HEK293 (cell line): Measurements from ENCODE around the gene BMF.
"Not testable (repeated sequence)": the region's sequence is repeated elsewhere in the genome, so short reads cannot be mapped to it uniquely, and the experiment has no call there.

Source experiments
- CTCF ChIA-PET: fragments of 350-600 bp; formaldehyde crosslinking; extraction: SDS; loops from one replicate; lab custom pipeline; 2021; ENCODE audit warnings: antibody characterized with exemption; lab: Yijun Ruan, JAX
- POLR2A ChIA-PET: fragments of 300-600 bp; formaldehyde crosslinking; extraction: SDS; loops from one replicate; lab custom pipeline; 2020; ENCODE audit warnings: antibody characterized with exemption, inconsistent platforms; lab: Yijun Ruan, JAX
- H3K27ac ChIP-seq: fragments of 200-500 bp; sonication (Bioruptor generic); 2 replicates; pipeline ENCODE4 v1.5.1; 2014; ENCODE audit warnings: low read depth, low read length, control low read depth, inconsistent platforms; ENCODE audit errors: extremely low read depth
- H3K36me3 ChIP-seq, 2 experiments: fragments of 200-500 bp in 1 of 2; sonication (Bioruptor generic) in 1 of 2; 1 replicate in 1 of 2; 2 replicates in 1 of 2; pipeline ENCODE4 v1.5.1; 2014 to 2017; ENCODE audit warnings: inconsistent platforms in 2 of 2, low read length in 2 of 2; ENCODE audit not compliant: control insufficient read depth in 2 of 2, insufficient read depth in 1 of 2
- H3K4me1 ChIP-seq: fragments of 200-500 bp; sonication (Bioruptor generic); 2 replicates; pipeline ENCODE4 v1.5.1; 2014; ENCODE audit warnings: mild to moderate bottlenecking, low read length, inconsistent platforms; ENCODE audit not compliant: control insufficient read depth, insufficient read depth
- H3K4me3 ChIP-seq: 2 replicates; pipeline ENCODE4 v1.5.1; 2011; ENCODE audit warnings: low read depth, mild to moderate bottlenecking, control low read depth, low read length, moderate library complexity
- H3K9me3 ChIP-seq: fragments of 200-500 bp; sonication (Bioruptor generic); 2 replicates; pipeline ENCODE4 v1.5.1; 2014; ENCODE audit warnings: low read depth, low read length, inconsistent platforms; ENCODE audit not compliant: control insufficient read depth, insufficient read depth
- KLF8 ChIP-seq: fragments of 450-650 bp; formaldehyde crosslinking; IDR thresholded peaks from 2 replicates; pipeline ENCODE4 v1.5.1; 2016; ENCODE audit warnings: missing biosample characterization, missing genetic modification characterization
- KLF9 ChIP-seq: fragments of 450-650 bp; formaldehyde crosslinking; IDR thresholded peaks from 2 replicates; pipeline ENCODE4 v1.5.1; 2016; ENCODE audit warnings: missing biosample characterization, missing genetic modification characterization, low read depth
- REPIN1 ChIP-seq: fragments of 450-650 bp; formaldehyde crosslinking; IDR thresholded peaks from 2 replicates; pipeline ENCODE4 v1.5.1; 2017; ENCODE audit warnings: missing biosample characterization, missing genetic modification characterization, low read depth
- SETDB1 ChIP-seq: IDR thresholded peaks from one replicate; pipeline ENCODE4 v1.6.1; 2017; ENCODE audit warnings: mild to moderate bottlenecking, low read length, moderate library complexity, mixed read lengths; ENCODE audit not compliant: insufficient read length
- ZBTB17 ChIP-seq: fragments of 450-650 bp; formaldehyde crosslinking; IDR thresholded peaks from 2 replicates; pipeline ENCODE4 v1.5.1; 2016; ENCODE audit warnings: missing biosample characterization, missing genetic modification characterization
- ZNF174 ChIP-seq: fragments of 450-650 bp; formaldehyde crosslinking; IDR thresholded peaks from 2 replicates; pipeline ENCODE4 v1.5.0; 2017; ENCODE audit warnings: missing biosample characterization, mild to moderate bottlenecking, missing genetic modification characterization
- ZNF248 ChIP-seq: fragments of 450-650 bp; formaldehyde crosslinking; IDR thresholded peaks from 2 replicates; pipeline ENCODE4 v1.5.1; 2017; ENCODE audit warnings: missing biosample characterization, missing genetic modification characterization
- TF ChIP-seq, protein P1 (sequence below): fragments of 450-650 bp; formaldehyde crosslinking; IDR thresholded peaks from 2 replicates; pipeline ENCODE4 v1.5.1; 2016; ENCODE audit warnings: missing biosample characterization, missing genetic modification characterization
- TF ChIP-seq, protein P2 (sequence below): fragments of 450-650 bp; formaldehyde crosslinking; IDR thresholded peaks from 2 replicates; pipeline ENCODE4 v1.5.1; 2016; ENCODE audit warnings: missing biosample characterization, missing genetic modification characterization

BMF gene

DNA sequence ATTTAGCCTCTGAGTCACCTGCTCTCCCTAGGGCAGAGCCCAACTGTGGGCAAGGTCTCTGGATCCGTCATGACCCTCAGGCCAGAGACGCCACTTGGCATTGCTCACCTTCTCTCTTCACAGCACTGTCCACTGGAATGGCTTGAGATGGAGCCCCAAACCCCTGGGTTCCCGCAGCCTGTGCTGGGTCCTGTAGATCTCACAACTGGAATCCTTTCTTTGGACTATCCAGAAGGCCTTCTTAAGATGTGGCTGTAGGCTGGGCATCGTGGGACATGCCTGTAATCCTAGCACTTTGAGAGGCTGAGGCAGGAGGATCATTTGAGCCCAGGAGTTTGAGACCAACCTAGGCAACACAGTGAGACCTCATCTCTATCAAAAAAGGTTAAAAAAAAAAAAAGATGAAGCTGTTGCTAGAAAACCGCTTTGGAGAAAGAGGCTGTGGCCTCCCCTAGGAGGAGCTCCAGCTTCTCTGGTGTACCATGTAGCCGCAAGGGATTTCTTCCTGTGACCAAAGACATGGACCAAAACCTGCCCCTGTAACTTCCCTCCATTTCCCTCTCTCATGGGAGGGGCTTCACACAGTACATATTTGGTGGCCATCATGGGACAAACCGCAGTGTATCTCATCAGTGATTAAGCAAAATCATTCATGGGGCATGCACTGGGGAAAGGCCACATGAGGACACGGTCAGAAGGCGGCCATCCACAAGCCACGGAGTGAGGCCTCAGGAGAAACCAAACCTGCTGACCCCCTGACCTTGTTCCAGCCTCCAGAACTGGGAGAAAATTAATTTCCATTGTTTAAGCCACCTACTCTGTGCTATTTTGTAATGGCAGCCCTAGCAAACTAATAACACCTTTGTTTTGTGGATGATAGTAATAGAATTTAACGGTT is 28.9 kb upstream of the BMF start:
- Histone ChIP-seq H3K27ac (no peak overlapping the region), H3K9me3 (no peaks in the 10 kb centered on the region), H3K4me1 (no peaks in the 10 kb centered on the region), H3K4me3 (no peak overlapping the region), H3K36me3 (no peaks in the 10 kb centered on the region)
- POLR2A ChIA-PET: no interaction called here
- TF ChIP-seq REPIN1: no peak
- CTCF ChIA-PET: no interaction called here

DNA sequence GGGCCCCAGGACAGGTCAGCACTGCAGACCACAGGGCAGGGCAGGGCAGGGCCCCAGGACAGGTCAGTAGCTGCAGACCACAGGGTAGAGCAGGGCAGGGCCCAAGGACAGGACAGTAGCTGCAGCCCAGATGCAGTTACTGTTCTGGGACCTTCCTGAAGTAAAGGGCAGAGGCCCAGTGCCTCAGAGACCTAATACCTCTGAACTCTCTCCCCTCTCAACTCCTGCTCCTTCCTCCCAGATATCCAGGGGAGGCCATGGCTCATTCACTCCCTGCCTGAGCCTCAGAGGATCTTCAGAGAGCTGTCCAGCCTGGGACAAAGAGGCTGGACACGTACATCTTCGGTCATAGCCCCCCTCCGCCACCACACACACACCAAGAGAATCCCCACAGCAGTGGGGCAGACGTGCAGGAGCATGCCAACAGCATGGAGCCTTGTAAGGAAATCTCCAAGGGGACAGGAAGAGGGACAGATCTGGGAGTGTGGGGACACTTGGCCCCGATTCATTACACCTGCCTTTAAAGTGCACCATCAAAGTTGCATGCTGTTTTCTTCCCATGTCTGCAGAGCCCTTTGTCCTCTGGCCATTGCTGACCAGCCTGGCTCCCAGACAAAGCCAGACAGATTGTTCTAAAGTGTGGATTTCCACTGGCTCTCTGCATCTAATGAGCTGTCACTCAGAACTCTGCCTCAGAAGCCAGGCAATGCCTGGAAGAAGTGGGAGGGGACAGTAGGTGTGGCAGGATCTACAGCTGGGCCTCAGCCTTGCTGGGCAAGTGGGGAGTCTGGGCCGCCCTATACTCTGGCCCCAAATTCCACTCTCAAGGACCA is 28.0 kb upstream of the BMF start:
- CTCF ChIA-PET: no interaction called here
- Histone ChIP-seq H3K27ac (no peak overlapping the region), H3K4me1 (no peaks in the 10 kb centered on the region), H3K36me3 (no peaks in the 10 kb centered on the region), H3K4me3 (no peak overlapping the region), H3K9me3 (no peaks in the 10 kb centered on the region)
- POLR2A ChIA-PET: no interaction called here
- no peak for TF ChIP-seq ZNF248 (tag by site-specific recombination)
- 0 out of 2 replicates have a peak, but pooled peaks have one; percentile 16 for TF ChIP-seq KLF9 (tag by site-specific recombination)

DNA sequence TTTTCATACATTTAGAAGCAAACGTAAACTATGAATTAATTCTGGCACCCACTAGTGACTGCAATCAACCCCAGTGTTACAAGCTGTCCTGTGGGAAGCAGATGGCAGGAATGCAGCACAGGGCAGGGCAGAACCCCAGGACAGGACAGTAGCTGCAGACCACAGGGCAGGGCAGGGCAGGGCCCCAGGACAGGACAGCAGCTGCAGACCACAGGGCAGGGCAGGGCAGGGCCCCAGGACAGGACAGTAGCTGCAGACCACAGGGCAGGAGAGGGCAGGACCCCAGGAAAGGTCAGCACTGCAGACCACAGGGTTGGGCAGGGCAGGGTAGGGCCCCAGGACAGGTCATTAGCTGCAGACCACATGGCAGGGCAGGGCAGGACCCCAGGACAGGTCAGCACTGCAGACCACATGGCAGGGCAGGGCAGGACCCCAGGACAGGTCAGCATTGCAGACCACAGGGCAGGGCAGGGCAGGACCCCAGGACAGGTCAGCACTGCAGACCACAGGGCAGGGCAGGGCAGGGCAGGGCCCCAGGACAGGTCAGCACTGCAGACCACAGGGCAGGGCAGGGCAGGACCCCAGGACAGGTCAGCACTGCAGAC is 27.3 kb upstream of the BMF start:
- H3K36me3 ChIP-seq, H3K9me3 ChIP-seq, POLR2A ChIA-PET, H3K4me3 ChIP-seq, H3K4me1 ChIP-seq, CTCF ChIA-PET, H3K27ac ChIP-seq: not testable (repeated sequence)

DNA sequence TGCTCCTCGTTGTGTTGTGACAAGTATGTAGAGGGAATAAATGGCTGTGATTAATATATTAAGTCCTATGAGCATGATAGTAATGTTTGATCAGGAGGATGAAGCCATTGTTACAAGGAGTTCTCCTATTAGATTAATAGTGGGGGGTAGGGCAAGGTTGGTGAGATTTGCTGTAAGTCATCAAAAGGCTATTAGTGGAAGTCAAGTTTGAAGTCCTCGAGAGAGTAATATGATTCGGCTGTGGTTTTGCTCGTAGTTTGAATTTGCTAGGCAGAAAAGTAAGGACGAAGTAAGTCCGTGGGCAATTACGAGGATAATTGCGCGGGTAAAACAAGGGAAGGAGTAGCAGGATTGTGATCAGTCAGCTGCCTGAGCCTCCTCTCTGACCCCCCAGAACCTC is 26.2 kb upstream of the BMF start:
- ChIA-PET POLR2A (no interaction called here), CTCF (no interaction called here)
- no peak overlapping the region for H3K4me3 ChIP-seq
- H3K36me3 ChIP-seq: no peaks in the 10 kb centered on the region
- TF ChIP-seq ZBTB17: no peak
- TF ChIP-seq KLF8 (tag by site-specific recombination): no peak
- TF ChIP-seq, protein P1, sequence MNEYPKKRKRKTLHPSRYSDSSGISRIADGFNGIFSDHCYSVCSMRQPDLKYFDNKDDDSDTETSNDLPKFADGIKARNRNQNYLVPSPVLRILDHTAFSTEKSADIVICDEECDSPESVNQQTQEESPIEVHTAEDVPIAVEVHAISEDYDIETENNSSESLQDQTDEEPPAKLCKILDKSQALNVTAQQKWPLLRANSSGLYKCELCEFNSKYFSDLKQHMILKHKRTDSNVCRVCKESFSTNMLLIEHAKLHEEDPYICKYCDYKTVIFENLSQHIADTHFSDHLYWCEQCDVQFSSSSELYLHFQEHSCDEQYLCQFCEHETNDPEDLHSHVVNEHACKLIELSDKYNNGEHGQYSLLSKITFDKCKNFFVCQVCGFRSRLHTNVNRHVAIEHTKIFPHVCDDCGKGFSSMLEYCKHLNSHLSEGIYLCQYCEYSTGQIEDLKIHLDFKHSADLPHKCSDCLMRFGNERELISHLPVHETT (tag by site-specific recombination): no peak
- TF ChIP-seq SETDB1: no peak
- TF ChIP-seq, protein P2, sequence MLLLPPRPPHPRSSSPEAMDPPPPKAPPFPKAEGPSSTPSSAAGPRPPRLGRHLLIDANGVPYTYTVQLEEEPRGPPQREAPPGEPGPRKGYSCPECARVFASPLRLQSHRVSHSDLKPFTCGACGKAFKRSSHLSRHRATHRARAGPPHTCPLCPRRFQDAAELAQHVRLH (tag by site-specific recombination): no peak
- H3K9me3 ChIP-seq: no peaks in the 10 kb centered on the region
- no peaks in the 10 kb centered on the region for H3K4me1 ChIP-seq
- H3K27ac ChIP-seq: no peak overlapping the region

DNA sequence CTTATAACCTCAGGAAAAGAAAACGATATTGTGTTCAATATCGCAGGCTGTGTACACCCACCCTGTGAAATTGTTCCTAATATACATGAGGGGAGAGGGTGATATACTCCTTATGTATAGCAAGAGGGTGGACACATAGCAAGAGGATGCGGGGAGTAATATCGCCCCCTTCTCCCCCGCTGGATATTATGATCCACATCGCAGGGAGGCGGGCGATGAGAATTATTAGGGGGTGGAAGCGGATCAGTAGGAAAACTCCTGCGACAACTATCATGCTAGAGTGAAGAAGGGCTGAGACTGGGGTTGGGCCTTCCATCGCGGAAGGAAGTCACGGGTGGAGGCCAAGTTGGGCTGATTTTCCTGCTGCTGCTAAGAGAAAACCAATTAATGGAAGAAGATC is 24.9 kb upstream of the BMF start:
- POLR2A ChIA-PET: no interaction called here
- Histone ChIP-seq H3K27ac (no peak overlapping the region), H3K4me1 (no peaks in the 10 kb centered on the region), H3K4me3 (no peak overlapping the region), H3K9me3 (no peaks in the 10 kb centered on the region), H3K36me3 (no peaks in the 10 kb centered on the region)
- TF ChIP-seq ZNF174 (tag by site-specific recombination): no peak
- CTCF ChIA-PET: no interaction called here
